ENCODE results near the gene C20orf204.
A peak's percentile ranks its signal among the peaks of the same experiment; 100 is the strongest.

C20orf204 gene

GRCh38 chr20:64056889-64057627, 21.1 kb downstream of the C20orf204 start:
- no peak for DNase-seq (ENCODE audit: low read depth)

GRCh38 chr20:64057628-64058498, 21.9 kb downstream of the C20orf204 start:
- no peak for DNase-seq (ENCODE audit: low read depth)

GRCh38 chr20:64058536-64058935, 22.6 kb downstream of the C20orf204 start:
- no peak for DNase-seq (ENCODE audit: low read depth)

- no peak for DNase-seq (ENCODE audit: low read depth)
These were observed 26.3 kb downstream of the C20orf204 start for GRCh38 chr20:64062276-64062595.

GRCh38 chr20:64062596-64063388, 26.8 kb downstream of the C20orf204 start, which contains the start of gene TCEA2:
TCEA2 (plus strand) TSS chr20:64063198; CDS start chr20:64063313, 115 bp downstream.
- DNase-seq (ENCODE audit: low read depth): peak; percentile 71

- no peak for DNase-seq (ENCODE audit: low read depth)
These were observed 27.6 kb downstream of the C20orf204 start for GRCh38 chr20:64063389-64064144.

GRCh38 chr20:64064145-64064698, 28.2 kb downstream of the C20orf204 start:
- DNase-seq (ENCODE audit: low read depth): no peak

GRCh38 chr20:64065062-64065973, 29.3 kb downstream of the C20orf204 start:
- DNase-seq (ENCODE audit: low read depth): no peak

GRCh38 chr20:64065974-64066343, 30.0 kb downstream of the C20orf204 start:
- peak; percentile 59 for DNase-seq (ENCODE audit: low read depth)

GRCh38 chr20:64067005-64067632, 31.1 kb downstream of the C20orf204 start:
- DNase-seq (ENCODE audit: low read depth): no peak

- no peak for DNase-seq (ENCODE audit: low read depth)
These were observed 31.8 kb downstream of the C20orf204 start for GRCh38 chr20:64067733-64068307.

- no peak for DNase-seq (ENCODE audit: low read depth)
These were observed 32.6 kb downstream of the C20orf204 start for GRCh38 chr20:64068386-64069208.

GRCh38 chr20:64069209-64069613, 33.2 kb downstream of the C20orf204 start:
- no peak for DNase-seq (ENCODE audit: low read depth)

- no peak for DNase-seq (ENCODE audit: low read depth)
These were observed 33.7 kb downstream of the C20orf204 start for GRCh38 chr20:64069614-64070243.

GRCh38 chr20:64070244-64070993, 34.4 kb downstream of the C20orf204 start:
- no peak for DNase-seq (ENCODE audit: low read depth)

- DNase-seq (ENCODE audit: low read depth): no peak
These were observed 35.7 kb downstream of the C20orf204 start for GRCh38 chr20:64071341-64072332.
